Nephron (organoid): ENCODE measurements around the gene EEPD1.

Experiments
- H3K27ac Mint-ChIP-seq, 3 experiments: 2 replicates each; pipeline ENCODE4 v1.8.0; 2020; ENCODE audit warnings: mixed read lengths in 3 of 3, mild to moderate bottlenecking in 2 of 3, moderate library complexity in 1 of 3
- H3K27me3 Mint-ChIP-seq: 2 replicates; pipeline ENCODE4 v1.8.0; 2021; ENCODE audit warnings: low read depth, mild to moderate bottlenecking, moderate library complexity, mixed read lengths
- H3K36me3 Mint-ChIP-seq: 2 replicates; pipeline ENCODE4 v1.8.0; 2020; ENCODE audit warnings: low read depth, mixed read lengths
- H3K4me1 Mint-ChIP-seq: 2 replicates; pipeline ENCODE4 v1.8.0; 2020; ENCODE audit warnings: mixed read lengths
- H3K4me3 Mint-ChIP-seq, 3 experiments: 2 replicates each; pipeline ENCODE4 v1.8.0; 2020; ENCODE audit warnings: mild to moderate bottlenecking in 3 of 3, mixed read lengths in 3 of 3, moderate library complexity in 2 of 3
- H3K9me3 Mint-ChIP-seq: 2 replicates; pipeline ENCODE4 v1.8.0; 2020; ENCODE audit warnings: mixed read lengths
- CTCF ChIP-seq, 3 experiments: fragments of 200-600 bp; sonication (generic); IDR thresholded peaks; one replicate each; pipeline ENCODE4 v1.5.0; 2021; ENCODE audit warnings: antibody characterized with exemption in 3 of 3; ENCODE audit not compliant: unreplicated experiment in 3 of 3

The EEPD1 gene

DNA sequence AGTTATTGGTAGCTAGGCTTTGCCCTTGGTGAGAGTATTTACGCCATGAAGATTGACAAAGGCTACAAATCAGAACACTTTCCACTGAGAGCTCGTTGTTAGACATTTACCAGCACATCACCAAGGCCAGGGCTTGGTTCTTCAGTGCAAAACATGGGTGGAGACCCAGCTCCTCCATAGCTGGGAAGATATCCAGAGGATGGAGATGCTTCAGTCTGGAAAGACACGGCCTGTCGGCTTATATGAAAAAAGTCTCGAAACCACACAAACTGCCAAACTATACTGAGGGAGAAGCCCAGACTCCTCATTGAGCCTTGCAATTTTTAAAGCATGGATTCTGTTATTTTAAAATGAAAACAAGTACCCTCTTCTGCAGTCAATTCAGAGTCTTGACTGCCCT is 153.2 kb downstream of the EEPD1 start:
- no peak overlapping the region for H3K27ac Mint-ChIP-seq
- no peaks in the 10 kb centered on the region for H3K9me3 Mint-ChIP-seq
- peaks cover under 1% of the 10 kb centered on the region for H3K27me3 Mint-ChIP-seq
- H3K4me3 Mint-ChIP-seq, result no peak overlapping the region
- no peak for TF ChIP-seq CTCF (IDR thresholded peaks at IDR 0.05; ENCODE audit: unreplicated experiment in 3 of 3)
- H3K4me1 Mint-ChIP-seq, result peaks cover 30% of the 10 kb centered on the region
- peaks cover 4% of the 10 kb centered on the region for H3K36me3 Mint-ChIP-seq

GRCh38 chr7:36306722-36307121 is 153.7 kb downstream of the EEPD1 start:
- H3K27me3 Mint-ChIP-seq, result peaks cover 3% of the 10 kb centered on the region
- H3K27ac Mint-ChIP-seq, result peak overlapping the region in 1 of 3 experiments; percentile 0
- no peak for TF ChIP-seq CTCF (IDR thresholded peaks at IDR 0.05; ENCODE audit: unreplicated experiment in 3 of 3)
- peaks cover 29% of the 10 kb centered on the region for H3K4me1 Mint-ChIP-seq
- H3K36me3 Mint-ChIP-seq, result peaks cover 4% of the 10 kb centered on the region
- no peak overlapping the region for H3K4me3 Mint-ChIP-seq
- H3K9me3 Mint-ChIP-seq, result no peaks in the 10 kb centered on the region

GRCh38 chr7:36308031-36308430 is 155.0 kb downstream of the EEPD1 start:
- no peaks in the 10 kb centered on the region for H3K36me3 Mint-ChIP-seq
- H3K9me3 Mint-ChIP-seq, result no peaks in the 10 kb centered on the region
- no peak overlapping the region for H3K4me3 Mint-ChIP-seq
- H3K27me3 Mint-ChIP-seq, result peaks cover 3% of the 10 kb centered on the region
- H3K4me1 Mint-ChIP-seq, result peaks cover 19% of the 10 kb centered on the region
- TF ChIP-seq CTCF (IDR thresholded peaks at IDR 0.05; ENCODE audit: unreplicated experiment in 3 of 3), result no peak
- no peak overlapping the region for H3K27ac Mint-ChIP-seq

- no peak overlapping the region for H3K4me3 Mint-ChIP-seq
- H3K36me3 Mint-ChIP-seq, result no peaks in the 10 kb centered on the region
- no peak overlapping the region for H3K27ac Mint-ChIP-seq
- peaks cover 6% of the 10 kb centered on the region for H3K4me1 Mint-ChIP-seq
- peaks cover 3% of the 10 kb centered on the region for H3K27me3 Mint-ChIP-seq
- TF ChIP-seq CTCF (IDR thresholded peaks at IDR 0.05; ENCODE audit: unreplicated experiment in 3 of 3), result no peak
- H3K9me3 Mint-ChIP-seq, result no peaks in the 10 kb centered on the region
Observed at GRCh38 chr7:36309301-36309700, 156.2 kb downstream of the EEPD1 start.

GRCh38 chr7:36309716-36310115 is 156.7 kb downstream of the EEPD1 start:
- peaks cover 3% of the 10 kb centered on the region for H3K27me3 Mint-ChIP-seq
- peak overlapping the region in 1 of 3 experiments; percentile 60 for H3K27ac Mint-ChIP-seq
- TF ChIP-seq CTCF (IDR thresholded peaks at IDR 0.05; ENCODE audit: unreplicated experiment in 3 of 3), result no peak
- no peak overlapping the region for H3K4me3 Mint-ChIP-seq
- no peaks in the 10 kb centered on the region for H3K36me3 Mint-ChIP-seq
- no peaks in the 10 kb centered on the region for H3K9me3 Mint-ChIP-seq
- peaks cover 2% of the 10 kb centered on the region for H3K4me1 Mint-ChIP-seq

GRCh38 chr7:36310897-36311296 is 157.8 kb downstream of the EEPD1 start:
- peaks cover 3% of the 10 kb centered on the region for H3K27me3 Mint-ChIP-seq
- no peaks in the 10 kb centered on the region for H3K36me3 Mint-ChIP-seq
- TF ChIP-seq CTCF (IDR thresholded peaks at IDR 0.05; ENCODE audit: unreplicated experiment in 3 of 3), result no peak
- H3K9me3 Mint-ChIP-seq, result no peaks in the 10 kb centered on the region
- peaks cover 4% of the 10 kb centered on the region for H3K4me1 Mint-ChIP-seq
- no peak overlapping the region for H3K4me3 Mint-ChIP-seq
- no peak overlapping the region for H3K27ac Mint-ChIP-seq
